GM06990 (cell line): ENCODE results near the gene METTL16.

Experiments
- DNase-seq: peaks from one replicate; pipeline ENCODE4 v3.0.0-alpha.2; 2011; ENCODE audit not compliant: insufficient read length; ENCODE audit errors: extremely low read depth
- H3K27me3 ChIP-seq: replicated peaks from 2 replicates; pipeline ENCODE4 v1.6.0; 2011; ENCODE audit warnings: low read length; ENCODE audit not compliant: control insufficient read depth, insufficient read depth
- H3K36me3 ChIP-seq: 2 replicates; pipeline ENCODE4 v1.5.1; 2011; ENCODE audit warnings: low read length; ENCODE audit not compliant: control insufficient read depth, insufficient read depth
- H3K4me3 ChIP-seq: replicated peaks from 2 replicates; pipeline ENCODE4 v1.5.1; 2011; ENCODE audit warnings: low read depth, mild to moderate bottlenecking, control low read depth, low read length
- CTCF ChIP-seq: IDR thresholded peaks from 2 replicates; pipeline ENCODE4 v1.5.1; 2011; ENCODE audit warnings: low read length, control low read depth, mild to moderate bottlenecking, inconsistent platforms; ENCODE audit not compliant: insufficient read depth, poor library complexity, severe bottlenecking

The METTL16 gene

GRCh38 chr17:2372180-2372579, 139.5 kb downstream of the METTL16 start:
- TF ChIP-seq CTCF: no peak
- Histone ChIP-seq H3K27me3 (no peaks in the 10 kb centered on the region), H3K36me3 (peaks cover 6% of the 10 kb centered on the region), H3K4me3 (no peak overlapping the region)
- no peak for DNase-seq

- Histone ChIP-seq H3K27me3 (no peaks in the 10 kb centered on the region), H3K36me3 (peaks cover 2% of the 10 kb centered on the region; the same call in 1 of the 2 replicates), H3K4me3 (no peak overlapping the region)
- no peak for DNase-seq
- no peak for TF ChIP-seq CTCF
Measured at GRCh38 chr17:2371183-2372130, 140.2 kb downstream of the METTL16 start.

- Histone ChIP-seq H3K27me3 (no peaks in the 10 kb centered on the region), H3K4me3 (no peak overlapping the region), H3K36me3 (peaks cover 2% of the 10 kb centered on the region; the same call in 1 of the 2 replicates)
- DNase-seq: no peak
- TF ChIP-seq CTCF: no peak
Measured at GRCh38 chr17:2370211-2370589, 141.5 kb downstream of the METTL16 start.

DNA sequence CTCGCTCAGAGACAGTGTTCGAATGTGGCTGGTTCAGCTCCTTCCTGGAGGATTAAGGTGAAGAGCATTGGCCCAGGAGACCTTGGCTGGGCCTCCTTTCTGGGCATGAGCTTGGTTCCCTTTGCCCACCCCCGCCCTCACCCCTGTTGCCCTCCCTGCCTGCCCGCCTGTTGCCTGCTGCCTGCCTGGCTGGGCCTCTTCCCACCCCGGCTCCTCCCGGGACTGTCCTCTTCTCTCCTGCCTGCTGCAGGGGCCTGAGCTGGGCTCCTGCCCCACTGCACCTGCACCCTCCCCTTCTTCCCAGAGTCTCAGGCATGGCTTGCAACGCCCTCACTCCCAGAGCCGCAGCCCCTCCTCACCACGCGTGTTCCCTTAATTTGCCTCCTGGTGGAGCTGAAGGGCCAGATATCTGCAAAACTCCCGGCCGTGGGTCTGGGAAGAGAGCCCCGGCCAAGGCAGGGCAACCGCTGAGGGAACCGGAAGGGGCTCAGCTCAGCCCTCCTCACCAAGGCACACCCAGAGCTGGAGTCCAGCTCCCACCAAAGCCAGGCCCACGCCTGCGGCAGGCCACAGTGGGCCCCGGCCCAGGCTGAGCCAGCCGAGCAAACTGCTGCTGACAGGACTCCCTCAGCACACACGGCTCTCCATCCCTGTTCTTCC, 142.0 kb downstream of the METTL16 start:
- no peak for DNase-seq
- no peak for TF ChIP-seq CTCF
- Histone ChIP-seq H3K36me3 (peaks cover 2% of the 10 kb centered on the region), H3K27me3 (no peaks in the 10 kb centered on the region), H3K4me3 (no peak overlapping the region)

DNA sequence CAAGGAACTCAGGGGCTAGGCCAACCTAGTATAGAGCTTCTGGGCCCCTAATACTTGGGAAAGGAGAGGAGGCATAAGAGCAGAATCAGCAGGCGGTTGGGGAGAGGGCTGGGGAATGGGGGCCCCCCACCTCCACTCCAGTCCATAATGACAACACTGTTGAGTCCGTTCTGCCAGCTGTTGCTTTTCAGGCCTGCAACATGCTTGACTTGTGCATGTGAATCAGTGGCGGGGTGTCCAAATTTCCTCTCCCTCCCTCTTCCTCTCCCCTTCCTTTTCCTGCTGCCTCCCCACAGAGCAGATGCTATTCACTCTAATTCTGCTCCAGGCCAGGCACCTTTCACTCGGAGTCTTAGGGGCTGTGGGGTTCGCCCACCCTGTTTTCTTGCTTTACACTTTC, 142.6 kb downstream of the METTL16 start:
- no peak for TF ChIP-seq CTCF
- no peak overlapping the region for H3K4me3 ChIP-seq
- DNase-seq: no peak
- peaks cover 4% of the 10 kb centered on the region for H3K36me3 ChIP-seq
- no peaks in the 10 kb centered on the region for H3K27me3 ChIP-seq
